ENCODE data around the gene ADARB2.

DNA sequence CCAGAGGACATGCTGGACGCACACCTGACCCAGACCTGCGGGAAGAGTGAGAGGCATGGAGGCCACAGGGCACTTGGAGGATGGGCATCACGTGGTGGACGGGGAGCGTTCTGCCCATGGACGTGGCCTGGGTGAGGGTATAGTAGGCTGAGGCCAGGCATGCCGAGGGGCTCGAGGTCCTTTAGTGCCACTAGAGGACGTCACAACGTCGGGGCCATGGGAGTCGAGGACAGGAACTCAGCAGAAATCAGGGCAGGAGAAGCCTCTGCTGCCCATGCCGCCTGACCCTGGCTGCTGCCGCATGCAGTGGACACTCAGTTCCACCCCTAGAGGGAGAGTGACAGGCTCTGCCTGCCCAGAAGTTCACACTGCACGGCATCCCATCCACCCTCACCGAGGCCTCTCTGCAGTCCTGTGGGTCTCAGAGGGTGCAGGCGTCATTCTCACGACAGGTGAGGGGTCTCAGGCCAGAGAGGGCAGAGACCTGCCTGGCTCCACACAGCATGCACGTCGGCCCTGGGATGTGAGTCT, 198.7 kb downstream of the ADARB2 start:
- no peak for TF ChIP-seq EZH2phosphoT487 (IDR thresholded peaks at IDR 0.05; ENCODE audit: insufficient read depth, low read depth)
- TF ChIP-seq EZH2 (IDR thresholded peaks at IDR 0.05; ENCODE audit: insufficient read depth, poor library complexity, severe bottlenecking): no peak
